HG03520 (cell line): ENCODE measurements around the gene BUD13.

Experiments used
- ATAC-seq: cut with Tn5 transposase; IDR thresholded peaks from one replicate; pipeline ENCODE4 v1.9.1; 2021; ENCODE audit warnings: mild to moderate bottlenecking, moderate library complexity; ENCODE audit not compliant: unreplicated experiment

BUD13 gene

GRCh38 chr11:116720895-116721294 lies 51.9 kb downstream of the BUD13 start:
- no peak for ATAC-seq

GRCh38 chr11:116718955-116719501 lies 53.8 kb downstream of the BUD13 start:
- ATAC-seq = no peak

GRCh38 chr11:116716621-116717020 lies 56.2 kb downstream of the BUD13 start:
- ATAC-seq = no peak

GRCh38 chr11:116715383-116715782 lies 57.4 kb downstream of the BUD13 start:
- ATAC-seq = no peak

GRCh38 chr11:116714902-116715301 lies 57.9 kb downstream of the BUD13 start:
- no peak for ATAC-seq

- no peak for ATAC-seq
Observed at GRCh38 chr11:116712428-116712827, 60.4 kb downstream of the BUD13 start.

- no peak for ATAC-seq
Observed at GRCh38 chr11:116710762-116711161, 62.0 kb downstream of the BUD13 start.

- ATAC-seq = no peak
Observed at GRCh38 chr11:116710001-116710674, 62.6 kb downstream of the BUD13 start.

GRCh38 chr11:116707746-116708145 lies 65.0 kb downstream of the BUD13 start:
- no peak for ATAC-seq

GRCh38 chr11:116707161-116707629 lies 65.6 kb downstream of the BUD13 start:
- no peak for ATAC-seq

- ATAC-seq = no peak
Observed at GRCh38 chr11:116703421-116703820, 69.4 kb downstream of the BUD13 start.

- no peak for ATAC-seq
Observed at GRCh38 chr11:116702772-116703385, 69.9 kb downstream of the BUD13 start.

- no peak for ATAC-seq
Observed at GRCh38 chr11:116701876-116702275, 70.9 kb downstream of the BUD13 start.

- no peak for ATAC-seq
Observed at GRCh38 chr11:116701297-116701801, 71.4 kb downstream of the BUD13 start.

GRCh38 chr11:116700586-116701220 lies 72.1 kb downstream of the BUD13 start:
- ATAC-seq = no peak
